GM23338 (cell line): ENCODE data around the gene PLEKHA8. TPM values are rescaled to one million over a fixed set of nuclear protein-coding genes. Genes with fewer than 3 reads are reported as not detected.

Source experiments
- ATAC-seq: fragments of 200-7000 bp; cut with Tn5 transposase; 3 replicates; pipeline ENCODE4 v1.9.1; 2020
- DNase-seq: peaks from one replicate; pipeline ENCODE4 v3.0.0-alpha.2; 2015; ENCODE audit warnings: low spot score
- H2AFZ ChIP-seq: fragments of 200-600 bp; sonication (generic); 2 replicates; pipeline ENCODE4 v1.8.0; 2016; ENCODE audit warnings: antibody characterized with exemption, mild to moderate bottlenecking, moderate library complexity
- H3F3A ChIP-seq: fragments of 200-600 bp; sonication (generic); replicated peaks from 2 replicates; pipeline ENCODE4 v1.8.0; 2017; ENCODE audit warnings: antibody characterized with exemption, mixed run types, low read depth
- H3K27ac ChIP-seq: fragments of 200-600 bp; sonication (generic); 2 replicates; pipeline ENCODE4 v1.6.1; 2016; ENCODE audit warnings: low read depth
- H3K27me3 ChIP-seq: fragments of 200-600 bp; sonication (generic); 2 replicates; pipeline ENCODE4 v1.8.0; 2016; ENCODE audit warnings: mild to moderate bottlenecking, mixed run types, moderate library complexity; ENCODE audit not compliant: insufficient read depth
- H3K36me3 ChIP-seq: fragments of 200-600 bp; sonication (generic); 2 replicates; pipeline ENCODE4 v1.8.0; 2016; ENCODE audit warnings: mild to moderate bottlenecking; ENCODE audit not compliant: insufficient read depth
- H3K4me1 ChIP-seq: fragments of 200-600 bp; sonication (generic); 2 replicates; pipeline ENCODE4 v1.8.0; 2016; ENCODE audit warnings: mild to moderate bottlenecking, moderate library complexity; ENCODE audit not compliant: insufficient read depth
- H3K4me2 ChIP-seq: fragments of 200-600 bp; sonication (generic); 2 replicates; pipeline ENCODE4 v1.7.1; 2017; ENCODE audit warnings: mixed run types
- H3K4me3 ChIP-seq: fragments of 200-600 bp; sonication (generic); 2 replicates; pipeline ENCODE4 v1.6.1; 2016; ENCODE audit warnings: mixed run types
- H3K79me2 ChIP-seq: fragments of 200-600 bp; sonication (generic); replicated peaks from 2 replicates; pipeline ENCODE4 v1.8.0; 2017; ENCODE audit warnings: mild to moderate bottlenecking; ENCODE audit not compliant: insufficient read depth
- H3K9me2 ChIP-seq: fragments of 200-600 bp; sonication (generic); 2 replicates; pipeline ENCODE4 v1.8.0; 2017; ENCODE audit not compliant: insufficient read depth
- H4K20me1 ChIP-seq: fragments of 200-600 bp; sonication (generic); replicated peaks from 2 replicates; pipeline ENCODE4 v1.8.0; 2017; ENCODE audit warnings: mild to moderate bottlenecking; ENCODE audit not compliant: insufficient read depth
- H3K27ac Mint-ChIP-seq: 2 replicates; pipeline ENCODE4 v1.8.0; 2020; ENCODE audit warnings: inconsistent platforms, mild to moderate bottlenecking, moderate library complexity, mixed read lengths
- H3K27me3 Mint-ChIP-seq: 3 replicates; pipeline ENCODE4 v1.8.0; 2022; ENCODE audit warnings: low read depth, mild to moderate bottlenecking, moderate library complexity, mixed read lengths, inconsistent platforms; ENCODE audit not compliant: insufficient read depth, poor library complexity
- H3K36me3 Mint-ChIP-seq: 3 replicates; pipeline ENCODE4 v1.8.0; 2021; ENCODE audit warnings: low read depth, mild to moderate bottlenecking, inconsistent platforms, moderate library complexity, mixed read lengths
- H3K4me1 Mint-ChIP-seq: 3 replicates; pipeline ENCODE4 v1.8.0; 2020; ENCODE audit warnings: mild to moderate bottlenecking, inconsistent platforms, mixed read lengths
- H3K4me3 Mint-ChIP-seq: 3 replicates; pipeline ENCODE4 v1.8.0; 2021; ENCODE audit warnings: moderate library complexity, mild to moderate bottlenecking, inconsistent platforms, mixed read lengths
- H3K9me3 Mint-ChIP-seq: 3 replicates; pipeline ENCODE4 v1.8.0; 2020; ENCODE audit warnings: moderate library complexity, mild to moderate bottlenecking, inconsistent platforms, mixed read lengths
- CREB1 ChIP-seq: fragments of 250-450 bp; sonication (Bioruptor Pico); IDR thresholded peaks from 2 replicates; pipeline ENCODE4 v1.5.0; 2020; ENCODE audit warnings: low read depth, mild to moderate bottlenecking, moderate library complexity
- EZH2 ChIP-seq: fragments of 200-600 bp; sonication (generic); IDR thresholded peaks from one replicate; pipeline ENCODE4 v1.8.0; 2017; ENCODE audit warnings: antibody characterized with exemption, mild to moderate bottlenecking, low read depth; ENCODE audit not compliant: unreplicated experiment
- EZH2phosphoT487 ChIP-seq: fragments of 200-600 bp; sonication (generic); IDR thresholded peaks from one replicate; pipeline ENCODE4 v1.8.1; 2018; ENCODE audit warnings: antibody characterized with exemption; ENCODE audit not compliant: unreplicated experiment
- JUNB ChIP-seq: IDR thresholded peaks from one replicate; pipeline ENCODE4 v1.6.1; 2016; ENCODE audit warnings: antibody characterized with exemption; ENCODE audit not compliant: unreplicated experiment
- NANOG ChIP-seq: IDR thresholded peaks from 2 replicates; pipeline ENCODE4 v1.6.1; 2016; ENCODE audit warnings: antibody characterized with exemption, borderline replicate concordance
- STAT1 ChIP-seq: IDR thresholded peaks from one replicate; pipeline ENCODE4 v1.6.1; 2016; ENCODE audit warnings: antibody characterized with exemption; ENCODE audit not compliant: unreplicated experiment
- ZNF114 ChIP-seq: fragments of 250-450 bp; sonication (Bioruptor Pico); IDR thresholded peaks from 2 replicates; pipeline ENCODE4 v1.5.0; 2020; ENCODE audit warnings: mild to moderate bottlenecking, moderate library complexity
- ZNF331 ChIP-seq: fragments of 250-450 bp; sonication (Bioruptor Pico); IDR thresholded peaks from 2 replicates; pipeline ENCODE4 v1.5.0; 2020; ENCODE audit warnings: low read depth, mild to moderate bottlenecking, moderate library complexity
- polyA plus RNA-seq: library from polyadenylated mRNA; unstranded; fragments of >200 nt; fragmentation: Nextera tagmentation; extraction: Ambion mirVana; gene quantifications from 2 replicates; pipeline ENCODE4 v1.2.1, GENCODE V29; 2016
- total RNA-seq: library from RNA; depleted of rRNA; stranded (reverse); fragments of >200 nt; shearing (Covaris generic); gene quantifications from 2 replicates; pipeline ENCODE4 v1.2.3, GENCODE V29; 2014
- TF ChIP-seq, protein P1 (sequence below): IDR thresholded peaks from one replicate; pipeline ENCODE4 v1.6.1; 2018; ENCODE audit warnings: antibody characterized with exemption; ENCODE audit not compliant: unreplicated experiment
- TF ChIP-seq, protein P2 (sequence below): fragments of 250-450 bp; sonication (Bioruptor Pico); IDR thresholded peaks from 2 replicates; pipeline ENCODE4 v1.5.0; 2020; ENCODE audit warnings: mild to moderate bottlenecking, moderate library complexity

The PLEKHA8 gene
- total and polyA plus RNA-seq, 2 experiments from 2014 or later, result 11.6 to 44.9 TPM

DNA sequence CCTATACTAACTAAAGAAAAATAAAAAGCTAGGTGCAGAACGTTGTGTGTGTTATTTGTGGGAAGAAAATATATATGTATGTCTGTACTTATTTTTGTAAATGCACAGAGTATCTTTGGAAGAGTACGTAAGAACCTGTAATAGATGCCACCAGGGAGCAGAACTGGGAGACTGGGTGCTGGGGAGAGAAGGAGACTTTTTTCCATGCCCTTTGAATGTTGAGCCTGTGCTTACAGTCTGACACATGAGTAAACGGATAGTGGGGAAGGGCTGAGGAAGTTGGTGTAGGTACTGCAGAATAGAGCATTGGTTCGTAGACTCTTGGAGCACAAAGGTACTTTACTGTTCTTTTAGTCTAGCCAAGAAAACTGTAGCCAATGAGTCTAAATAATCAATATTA, 37.3 kb upstream of the PLEKHA8 start:
- Mint-ChIP-seq H3K27ac (no peak overlapping the region), H3K36me3 (peaks cover 11% of the 10 kb centered on the region; the same call in 1 of the 3 replicates), H3K9me3 (peaks cover 27% of the 10 kb centered on the region), H3K27me3 (peaks cover 11% of the 10 kb centered on the region), H3K4me3 (peak overlapping the region; percentile 78; the same call in 1 of the 3 replicates), H3K4me1 (peaks cover 18% of the 10 kb centered on the region)
- Histone ChIP-seq H4K20me1 (peaks cover 2% of the 10 kb centered on the region; the same call in 1 of the 2 replicates), H3K79me2 (peaks cover 30% of the 10 kb centered on the region), H3K4me3 (no peak overlapping the region), H3K27me3 (peaks cover 17% of the 10 kb centered on the region), H3K9me2 (no peaks in the 10 kb centered on the region), H3K4me2 (no peak overlapping the region), H2AFZ (no peak overlapping the region), H3F3A (0 out of 2 replicates have a peak, but pooled peaks cover 8% of the 10 kb centered on the region), H3K36me3 (no peaks in the 10 kb centered on the region; the same call in 1 of the 2 replicates), H3K4me1 (peaks cover 17% of the 10 kb centered on the region), H3K27ac (no peak overlapping the region)
- TF ChIP-seq EZH2, result no peak
- TF ChIP-seq CREB1 (CRISPR knock-in tag), result no peak
- TF ChIP-seq NANOG, result no peak
- TF ChIP-seq JUNB, result no peak
- no peak for TF ChIP-seq EZH2phosphoT487
- no peak for TF ChIP-seq STAT1
- DNase-seq, result no peak
- no peak for ATAC-seq

DNA sequence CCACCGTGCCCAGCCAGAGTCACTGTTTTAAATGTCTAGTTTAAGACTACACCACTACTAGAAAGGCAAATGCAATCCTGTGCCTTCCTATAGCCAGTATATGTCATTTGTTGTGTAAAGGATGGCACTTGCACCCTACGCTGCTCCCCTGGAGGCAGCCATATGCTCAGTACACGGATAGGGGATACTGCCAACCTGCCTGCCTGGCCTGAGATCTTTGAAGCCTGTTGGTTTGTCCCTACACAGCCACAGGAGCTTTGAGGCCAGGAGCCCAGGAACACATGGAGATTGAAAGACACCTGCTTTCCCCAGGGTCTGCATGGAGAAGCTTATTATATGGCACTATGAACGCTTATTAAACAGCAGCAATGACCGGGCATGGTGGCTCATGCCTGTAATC, 36.3 kb upstream of the PLEKHA8 start:
- Mint-ChIP-seq H3K27me3 (peaks cover 11% of the 10 kb centered on the region), H3K36me3 (peaks cover 11% of the 10 kb centered on the region; the same call in 1 of the 3 replicates), H3K27ac (no peak overlapping the region), H3K4me3 (no peak overlapping the region), H3K9me3 (peaks cover 34% of the 10 kb centered on the region), H3K4me1 (peaks cover 18% of the 10 kb centered on the region)
- no peak overlapping the region for H3K4me2 ChIP-seq
- 0 out of 2 replicates have a peak, but pooled peaks cover 8% of the 10 kb centered on the region for H3F3A ChIP-seq
- no peaks in the 10 kb centered on the region for H3K9me2 ChIP-seq
- peaks cover 20% of the 10 kb centered on the region for H3K79me2 ChIP-seq
- no peak overlapping the region for H3K27ac ChIP-seq
- no peaks in the 10 kb centered on the region; the same call in 1 of the 2 replicates for H4K20me1 ChIP-seq
- H3K4me1 ChIP-seq, result peaks cover 16% of the 10 kb centered on the region
- peaks cover 17% of the 10 kb centered on the region for H3K27me3 ChIP-seq
- no peak overlapping the region for H3K4me3 ChIP-seq
- H3K36me3 ChIP-seq, result no peaks in the 10 kb centered on the region; the same call in 1 of the 2 replicates
- DNase-seq (no peak), ATAC-seq (no peak)
- H2AFZ ChIP-seq, result no peak overlapping the region
- TF ChIP-seq CREB1 (CRISPR knock-in tag) (no peak), ZNF331 (CRISPR knock-in tag) (no peak), EZH2phosphoT487 (no peak), JUNB (no peak), NANOG (no peak), ZNF114 (CRISPR knock-in tag) (no peak), EZH2 (no peak), STAT1 (no peak)
- TF ChIP-seq, protein P1, sequence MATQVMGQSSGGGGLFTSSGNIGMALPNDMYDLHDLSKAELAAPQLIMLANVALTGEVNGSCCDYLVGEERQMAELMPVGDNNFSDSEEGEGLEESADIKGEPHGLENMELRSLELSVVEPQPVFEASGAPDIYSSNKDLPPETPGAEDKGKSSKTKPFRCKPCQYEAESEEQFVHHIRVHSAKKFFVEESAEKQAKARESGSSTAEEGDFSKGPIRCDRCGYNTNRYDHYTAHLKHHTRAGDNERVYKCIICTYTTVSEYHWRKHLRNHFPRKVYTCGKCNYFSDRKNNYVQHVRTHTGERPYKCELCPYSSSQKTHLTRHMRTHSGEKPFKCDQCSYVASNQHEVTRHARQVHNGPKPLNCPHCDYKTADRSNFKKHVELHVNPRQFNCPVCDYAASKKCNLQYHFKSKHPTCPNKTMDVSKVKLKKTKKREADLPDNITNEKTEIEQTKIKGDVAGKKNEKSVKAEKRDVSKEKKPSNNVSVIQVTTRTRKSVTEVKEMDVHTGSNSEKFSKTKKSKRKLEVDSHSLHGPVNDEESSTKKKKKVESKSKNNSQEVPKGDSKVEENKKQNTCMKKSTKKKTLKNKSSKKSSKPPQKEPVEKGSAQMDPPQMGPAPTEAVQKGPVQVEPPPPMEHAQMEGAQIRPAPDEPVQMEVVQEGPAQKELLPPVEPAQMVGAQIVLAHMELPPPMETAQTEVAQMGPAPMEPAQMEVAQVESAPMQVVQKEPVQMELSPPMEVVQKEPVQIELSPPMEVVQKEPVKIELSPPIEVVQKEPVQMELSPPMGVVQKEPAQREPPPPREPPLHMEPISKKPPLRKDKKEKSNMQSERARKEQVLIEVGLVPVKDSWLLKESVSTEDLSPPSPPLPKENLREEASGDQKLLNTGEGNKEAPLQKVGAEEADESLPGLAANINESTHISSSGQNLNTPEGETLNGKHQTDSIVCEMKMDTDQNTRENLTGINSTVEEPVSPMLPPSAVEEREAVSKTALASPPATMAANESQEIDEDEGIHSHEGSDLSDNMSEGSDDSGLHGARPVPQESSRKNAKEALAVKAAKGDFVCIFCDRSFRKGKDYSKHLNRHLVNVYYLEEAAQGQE, result no peak
- TF ChIP-seq, protein P2, sequence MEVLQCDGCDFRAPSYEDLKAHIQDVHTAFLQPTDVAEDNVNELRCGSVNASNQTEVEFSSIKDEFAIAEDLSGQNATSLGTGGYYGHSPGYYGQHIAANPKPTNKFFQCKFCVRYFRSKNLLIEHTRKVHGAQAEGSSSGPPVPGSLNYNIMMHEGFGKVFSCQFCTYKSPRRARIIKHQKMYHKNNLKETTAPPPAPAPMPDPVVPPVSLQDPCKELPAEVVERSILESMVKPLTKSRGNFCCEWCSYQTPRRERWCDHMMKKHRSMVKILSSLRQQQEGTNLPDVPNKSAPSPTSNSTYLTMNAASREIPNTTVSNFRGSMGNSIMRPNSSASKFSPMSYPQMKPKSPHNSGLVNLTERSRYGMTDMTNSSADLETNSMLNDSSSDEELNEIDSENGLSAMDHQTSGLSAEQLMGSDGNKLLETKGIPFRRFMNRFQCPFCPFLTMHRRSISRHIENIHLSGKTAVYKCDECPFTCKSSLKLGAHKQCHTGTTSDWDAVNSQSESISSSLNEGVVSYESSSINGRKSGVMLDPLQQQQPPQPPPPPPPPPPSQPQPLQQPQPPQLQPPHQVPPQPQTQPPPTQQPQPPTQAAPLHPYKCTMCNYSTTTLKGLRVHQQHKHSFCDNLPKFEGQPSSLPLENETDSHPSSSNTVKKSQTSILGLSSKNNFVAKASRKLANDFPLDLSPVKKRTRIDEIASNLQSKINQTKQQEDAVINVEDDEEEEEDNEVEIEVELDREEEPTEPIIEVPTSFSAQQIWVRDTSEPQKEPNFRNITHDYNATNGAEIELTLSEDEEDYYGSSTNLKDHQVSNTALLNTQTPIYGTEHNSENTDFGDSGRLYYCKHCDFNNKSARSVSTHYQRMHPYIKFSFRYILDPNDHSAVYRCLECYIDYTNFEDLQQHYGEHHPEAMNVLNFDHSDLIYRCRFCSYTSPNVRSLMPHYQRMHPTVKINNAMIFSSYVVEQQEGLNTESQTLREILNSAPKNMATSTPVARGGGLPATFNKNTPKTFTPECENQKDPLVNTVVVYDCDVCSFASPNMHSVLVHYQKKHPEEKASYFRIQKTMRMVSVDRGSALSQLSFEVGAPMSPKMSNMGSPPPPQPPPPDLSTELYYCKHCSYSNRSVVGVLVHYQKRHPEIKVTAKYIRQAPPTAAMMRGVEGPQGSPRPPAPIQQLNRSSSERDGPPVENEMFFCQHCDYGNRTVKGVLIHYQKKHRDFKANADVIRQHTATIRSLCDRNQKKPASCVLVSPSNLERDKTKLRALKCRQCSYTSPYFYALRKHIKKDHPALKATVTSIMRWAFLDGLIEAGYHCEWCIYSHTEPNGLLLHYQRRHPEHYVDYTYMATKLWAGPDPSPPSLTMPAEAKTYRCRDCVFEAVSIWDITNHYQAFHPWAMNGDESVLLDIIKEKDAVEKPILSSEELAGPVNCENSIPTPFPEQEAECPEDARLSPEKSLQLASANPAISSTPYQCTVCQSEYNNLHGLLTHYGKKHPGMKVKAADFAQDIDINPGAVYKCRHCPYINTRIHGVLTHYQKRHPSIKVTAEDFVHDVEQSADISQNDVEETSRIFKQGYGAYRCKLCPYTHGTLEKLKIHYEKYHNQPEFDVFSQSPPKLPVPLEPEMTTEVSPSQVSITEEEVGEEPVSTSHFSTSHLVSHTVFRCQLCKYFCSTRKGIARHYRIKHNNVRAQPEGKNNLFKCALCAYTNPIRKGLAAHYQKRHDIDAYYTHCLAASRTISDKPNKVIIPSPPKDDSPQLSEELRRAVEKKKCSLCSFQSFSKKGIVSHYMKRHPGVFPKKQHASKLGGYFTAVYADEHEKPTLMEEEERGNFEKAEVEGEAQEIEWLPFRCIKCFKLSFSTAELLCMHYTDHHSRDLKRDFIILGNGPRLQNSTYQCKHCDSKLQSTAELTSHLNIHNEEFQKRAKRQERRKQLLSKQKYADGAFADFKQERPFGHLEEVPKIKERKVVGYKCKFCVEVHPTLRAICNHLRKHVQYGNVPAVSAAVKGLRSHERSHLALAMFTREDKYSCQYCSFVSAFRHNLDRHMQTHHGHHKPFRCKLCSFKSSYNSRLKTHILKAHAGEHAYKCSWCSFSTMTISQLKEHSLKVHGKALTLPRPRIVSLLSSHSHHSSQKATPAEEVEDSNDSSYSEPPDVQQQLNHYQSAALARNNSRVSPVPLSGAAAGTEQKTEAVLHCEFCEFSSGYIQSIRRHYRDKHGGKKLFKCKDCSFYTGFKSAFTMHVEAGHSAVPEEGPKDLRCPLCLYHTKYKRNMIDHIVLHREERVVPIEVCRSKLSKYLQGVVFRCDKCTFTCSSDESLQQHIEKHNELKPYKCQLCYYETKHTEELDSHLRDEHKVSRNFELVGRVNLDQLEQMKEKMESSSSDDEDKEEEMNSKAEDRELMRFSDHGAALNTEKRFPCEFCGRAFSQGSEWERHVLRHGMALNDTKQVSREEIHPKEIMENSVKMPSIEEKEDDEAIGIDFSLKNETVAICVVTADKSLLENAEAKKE (CRISPR knock-in tag), result no peak
